ENCODE measurements around the gene CLEC4F.

- TF ChIP-seq NANOG (IDR thresholded peaks at IDR 0.05; ENCODE audit: borderline replicate concordance) = no peak
- no peak for TF ChIP-seq ZNF331 (CRISPR knock-in tag; IDR thresholded peaks at IDR 0.05; ENCODE audit: low read depth)
- TF ChIP-seq EZH2phosphoT487 (IDR thresholded peaks at IDR 0.05; ENCODE audit: unreplicated experiment) = no peak
These were observed 42.9 kb downstream of the CLEC4F start for GRCh38 chr2:70777450-70777849.
